Measurements from ENCODE around the gene DNAH12. TPM values are rescaled to one million over a fixed set of nuclear protein-coding genes. Genes with fewer than 3 reads are reported as not detected.

Gene DNAH12
- total RNA-seq, 4 donors from 2014 or later = under 0.01 to 0.03 TPM; not detected in 2

DNA sequence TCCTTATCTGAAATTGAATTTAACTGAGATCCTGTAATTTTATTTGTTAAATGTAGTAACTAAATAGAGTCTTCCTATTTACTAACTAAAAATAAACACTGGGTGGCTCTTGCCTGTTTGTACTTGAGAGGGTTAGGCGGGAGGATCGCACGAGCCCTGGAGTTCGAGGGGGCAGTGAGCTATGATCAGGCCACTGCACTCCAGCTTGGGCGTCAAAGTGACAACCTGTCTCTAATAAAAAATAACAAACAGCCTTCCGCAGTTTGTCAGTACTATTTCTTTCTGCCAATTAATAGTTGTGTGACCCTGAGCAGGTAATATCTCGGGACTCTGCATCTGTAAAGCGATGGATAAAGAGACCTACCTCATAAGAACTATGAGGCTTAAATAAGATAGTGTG is 11.2 kb upstream of the DNAH12 start:
- peaks cover 0 to 15% (median 0%) of the 10 kb centered on the region in 3 donors for H3K36me3 ChIP-seq
- peak overlapping the region; percentile 92 to 97 (median 93) for H3K27ac ChIP-seq
- TF ChIP-seq, protein P1, sequence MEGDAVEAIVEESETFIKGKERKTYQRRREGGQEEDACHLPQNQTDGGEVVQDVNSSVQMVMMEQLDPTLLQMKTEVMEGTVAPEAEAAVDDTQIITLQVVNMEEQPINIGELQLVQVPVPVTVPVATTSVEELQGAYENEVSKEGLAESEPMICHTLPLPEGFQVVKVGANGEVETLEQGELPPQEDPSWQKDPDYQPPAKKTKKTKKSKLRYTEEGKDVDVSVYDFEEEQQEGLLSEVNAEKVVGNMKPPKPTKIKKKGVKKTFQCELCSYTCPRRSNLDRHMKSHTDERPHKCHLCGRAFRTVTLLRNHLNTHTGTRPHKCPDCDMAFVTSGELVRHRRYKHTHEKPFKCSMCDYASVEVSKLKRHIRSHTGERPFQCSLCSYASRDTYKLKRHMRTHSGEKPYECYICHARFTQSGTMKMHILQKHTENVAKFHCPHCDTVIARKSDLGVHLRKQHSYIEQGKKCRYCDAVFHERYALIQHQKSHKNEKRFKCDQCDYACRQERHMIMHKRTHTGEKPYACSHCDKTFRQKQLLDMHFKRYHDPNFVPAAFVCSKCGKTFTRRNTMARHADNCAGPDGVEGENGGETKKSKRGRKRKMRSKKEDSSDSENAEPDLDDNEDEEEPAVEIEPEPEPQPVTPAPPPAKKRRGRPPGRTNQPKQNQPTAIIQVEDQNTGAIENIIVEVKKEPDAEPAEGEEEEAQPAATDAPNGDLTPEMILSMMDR (IDR thresholded peaks at IDR 0.05) = no peak
- no peak for TF ChIP-seq POLR2A (IDR thresholded peaks at IDR 0.05)
- H3K9me3 ChIP-seq = no peaks in the 10 kb centered on the region
- H3K4me3 ChIP-seq = peak overlapping the region; percentile 74 to 97 (median 82)
- peaks cover 8 to 43% (median 30%) of the 10 kb centered on the region in 3 donors for H3K4me1 ChIP-seq
- intact Hi-C loops (cut with DNase I) = no loop called here
- DNase-seq = no peak
- 26 to 28% methylated on average over 8 of the region's 8 CpGs for WGBS, 2 donors
- no peaks in the 10 kb centered on the region for H3K27me3 ChIP-seq

DNA sequence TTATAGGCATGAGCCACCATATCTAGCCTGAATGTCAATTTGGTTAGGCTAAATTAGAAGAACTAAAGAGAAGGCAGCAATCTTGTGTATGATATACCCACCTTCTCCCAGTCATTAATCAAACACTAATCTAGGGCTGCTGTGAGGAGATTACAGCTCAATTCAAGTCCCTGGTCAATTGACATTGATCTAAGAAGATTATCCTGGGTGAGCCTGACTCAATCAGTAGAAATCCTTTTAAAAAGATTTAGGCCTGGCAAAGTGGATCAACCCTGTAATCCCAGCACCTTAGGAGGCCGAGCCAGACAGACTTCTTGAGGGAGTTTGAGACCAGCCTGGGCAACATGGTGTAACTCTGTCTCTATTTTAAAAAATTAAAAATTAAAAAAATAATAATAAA is 2.5 kb upstream of the DNAH12 start:
- peaks cover 0 to 11% (median 5%) of the 10 kb centered on the region in 3 donors for H3K4me1 ChIP-seq
- H3K27me3 ChIP-seq = peaks cover 0 to 7% (median 0%) of the 10 kb centered on the region in 4 donors
- no peak for TF ChIP-seq POLR2A (IDR thresholded peaks at IDR 0.05)
- TF ChIP-seq, protein P1 (IDR thresholded peaks at IDR 0.05) = no peak
- H3K9me3 ChIP-seq = no peaks in the 10 kb centered on the region
- intact Hi-C loops (cut with DNase I) = no loop called here
- H3K4me3 ChIP-seq = no peak overlapping the region
- DNase-seq = no peak
- WGBS, 2 donors = 70 to 88% methylated on average over 1 of the region's 1 CpG
- no peak overlapping the region for H3K27ac ChIP-seq
- no peaks in the 10 kb centered on the region for H3K36me3 ChIP-seq

DNA sequence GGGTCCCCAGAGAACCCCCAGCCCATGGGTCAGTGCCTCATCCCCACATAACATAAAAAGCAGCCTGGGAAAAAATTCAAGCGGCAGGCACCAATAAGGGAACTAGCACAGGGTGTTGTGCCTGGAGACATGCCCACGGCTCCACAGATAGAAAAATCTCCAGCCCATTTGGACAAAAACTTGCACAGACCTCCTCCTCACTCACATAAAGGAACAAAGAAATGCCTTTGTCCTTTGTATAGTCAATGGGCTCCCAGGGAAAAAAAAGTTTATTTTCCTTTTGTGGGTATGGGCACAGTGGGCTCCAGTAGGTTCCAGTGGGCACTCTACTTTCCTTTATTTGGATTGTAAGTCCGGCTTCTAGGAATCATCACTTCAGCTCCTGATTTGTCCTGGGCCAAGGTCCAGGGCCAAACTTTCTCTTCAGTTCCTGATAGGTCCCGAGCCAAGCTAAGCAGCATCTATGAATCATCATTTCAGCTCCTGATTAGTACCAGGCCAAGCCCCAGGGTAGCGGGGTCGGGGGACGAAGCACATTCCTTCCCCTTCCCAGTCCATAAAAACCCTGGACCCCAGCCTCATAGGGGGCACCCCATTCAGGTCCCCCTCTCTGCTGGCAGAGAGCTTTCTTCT is 1.6 kb upstream of the DNAH12 start:
- H3K4me1 ChIP-seq = peaks cover 0 to 11% (median 5%) of the 10 kb centered on the region in 3 donors
- peaks cover 0 to 7% (median 0%) of the 10 kb centered on the region in 4 donors for H3K27me3 ChIP-seq
- TF ChIP-seq, protein P1 (IDR thresholded peaks at IDR 0.05) = no peak
- no peak for TF ChIP-seq POLR2A (IDR thresholded peaks at IDR 0.05)
- H3K9me3 ChIP-seq = no peaks in the 10 kb centered on the region
- no peak overlapping the region for H3K4me3 ChIP-seq
- H3K36me3 ChIP-seq = no peaks in the 10 kb centered on the region
- WGBS, 2 donors = 68 to 77% methylated on average over 4 to 7 of the region's 7 CpGs
- DNase-seq = no peak
- intact Hi-C loops (cut with DNase I) = no loop called here
- H3K27ac ChIP-seq = no peak overlapping the region

DNA sequence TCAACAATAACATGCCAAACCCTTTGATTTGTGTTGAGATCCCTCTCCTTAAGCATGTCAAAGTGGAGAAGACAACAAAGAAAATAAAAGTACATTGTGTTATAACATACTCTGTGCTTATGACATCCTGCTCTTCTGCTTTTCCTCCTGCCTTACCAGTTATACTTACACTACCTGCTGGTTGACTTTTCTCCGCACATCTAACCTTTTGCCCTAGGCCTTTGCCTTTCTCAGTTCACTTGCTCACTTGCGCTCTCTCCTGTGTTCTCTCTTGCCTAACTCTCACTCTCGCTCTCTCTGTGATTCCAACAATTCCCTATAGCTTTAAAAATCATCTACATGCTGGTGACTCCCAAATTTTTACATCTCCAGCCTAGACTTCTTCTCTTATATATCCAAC is 5.7 kb downstream of the DNAH12 start:
- peak overlapping the region in 2 of 4 donors; percentile 58 to 59 for H3K27ac ChIP-seq
- intact Hi-C loops (cut with DNase I) = no loop called here
- no peak for DNase-seq
- H3K4me3 ChIP-seq = no peak overlapping the region
- 66 to 77% methylated on average over 3 of the region's 3 CpGs for WGBS, 2 donors
- peaks cover 0 to 21% (median 0%) of the 10 kb centered on the region in 3 donors for H3K4me1 ChIP-seq
- TF ChIP-seq POLR2A (IDR thresholded peaks at IDR 0.05) = no peak
- TF ChIP-seq, protein P1 (IDR thresholded peaks at IDR 0.05) = no peak
- H3K36me3 ChIP-seq = no peaks in the 10 kb centered on the region
- no peaks in the 10 kb centered on the region for H3K27me3 ChIP-seq
- no peaks in the 10 kb centered on the region for H3K9me3 ChIP-seq

DNA sequence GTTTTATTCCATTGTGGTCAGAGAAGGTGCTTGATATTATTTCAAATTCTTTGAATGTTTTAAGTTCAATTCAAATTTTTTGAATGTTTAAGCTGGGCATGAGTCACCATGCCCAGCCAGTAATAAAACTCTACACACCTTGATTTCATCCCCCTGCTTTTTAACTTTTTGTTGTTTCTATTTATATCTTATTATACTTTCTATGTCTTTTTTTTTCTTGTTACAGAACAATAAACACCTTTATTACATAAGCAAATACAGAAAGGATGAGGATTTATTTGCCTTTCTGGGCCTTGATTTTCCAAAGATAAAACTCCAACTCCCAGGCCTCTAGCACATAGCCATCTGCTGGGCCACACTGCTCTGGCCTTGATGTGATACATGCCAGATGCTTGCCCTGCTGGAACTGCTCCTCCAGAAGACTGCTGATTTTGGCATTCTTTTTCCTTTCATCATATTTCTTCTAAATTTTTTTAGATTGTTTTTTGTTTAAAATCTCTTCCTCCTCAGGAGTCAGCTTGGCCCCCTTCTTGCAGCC is 14.0 kb downstream of the DNAH12 start:
- Histone ChIP-seq H3K27me3 (no peaks in the 10 kb centered on the region), H3K27ac (no peak overlapping the region), H3K4me3 (no peak overlapping the region), H3K9me3 (no peaks in the 10 kb centered on the region), H3K4me1 (no peaks in the 10 kb centered on the region), H3K36me3 (no peaks in the 10 kb centered on the region)
- TF ChIP-seq, protein P1 (IDR thresholded peaks at IDR 0.05) = no peak
- no peak for TF ChIP-seq POLR2A (IDR thresholded peaks at IDR 0.05)
- DNase-seq = no peak
- intact Hi-C loops (cut with DNase I) = no loop called here

Measured in esophagus squamous epithelium (tissue), 5 donors.